ENCODE results near the gene FGD4.

DNA sequence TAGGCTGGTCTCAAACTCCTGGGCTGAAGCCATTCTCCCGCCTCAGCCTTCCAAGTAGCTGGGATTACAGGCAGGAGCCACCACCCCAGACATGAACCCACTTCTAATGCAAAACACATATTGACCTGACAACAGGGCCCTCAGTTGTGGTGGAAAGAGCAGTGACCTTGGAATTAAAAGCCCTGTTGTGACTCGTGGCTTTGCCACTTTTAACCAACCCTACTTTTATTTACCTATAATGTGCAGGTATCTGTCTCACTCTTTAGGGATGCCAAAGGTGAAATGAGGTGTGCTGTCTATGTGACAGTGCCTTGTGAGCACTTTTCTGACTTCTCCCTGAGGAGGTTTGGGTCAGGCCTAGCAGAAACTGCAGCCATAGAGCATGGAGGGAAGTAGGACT lies 146.9 kb downstream of the FGD4 start:
- TF ChIP-seq, protein P1, sequence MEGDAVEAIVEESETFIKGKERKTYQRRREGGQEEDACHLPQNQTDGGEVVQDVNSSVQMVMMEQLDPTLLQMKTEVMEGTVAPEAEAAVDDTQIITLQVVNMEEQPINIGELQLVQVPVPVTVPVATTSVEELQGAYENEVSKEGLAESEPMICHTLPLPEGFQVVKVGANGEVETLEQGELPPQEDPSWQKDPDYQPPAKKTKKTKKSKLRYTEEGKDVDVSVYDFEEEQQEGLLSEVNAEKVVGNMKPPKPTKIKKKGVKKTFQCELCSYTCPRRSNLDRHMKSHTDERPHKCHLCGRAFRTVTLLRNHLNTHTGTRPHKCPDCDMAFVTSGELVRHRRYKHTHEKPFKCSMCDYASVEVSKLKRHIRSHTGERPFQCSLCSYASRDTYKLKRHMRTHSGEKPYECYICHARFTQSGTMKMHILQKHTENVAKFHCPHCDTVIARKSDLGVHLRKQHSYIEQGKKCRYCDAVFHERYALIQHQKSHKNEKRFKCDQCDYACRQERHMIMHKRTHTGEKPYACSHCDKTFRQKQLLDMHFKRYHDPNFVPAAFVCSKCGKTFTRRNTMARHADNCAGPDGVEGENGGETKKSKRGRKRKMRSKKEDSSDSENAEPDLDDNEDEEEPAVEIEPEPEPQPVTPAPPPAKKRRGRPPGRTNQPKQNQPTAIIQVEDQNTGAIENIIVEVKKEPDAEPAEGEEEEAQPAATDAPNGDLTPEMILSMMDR (IDR thresholded peaks at IDR 0.05), result no peak
- no peak for TF ChIP-seq POLR2A (IDR thresholded peaks at IDR 0.05)

All from body of pancreas (tissue), 4 donors.